HAP-1 (cell line): ENCODE data around the gene OR10G3.
"Not testable (repeated sequence)": the region's sequence is repeated elsewhere in the genome, so short reads cannot be mapped to it uniquely, and the experiment has no call there.

ENCODE experiments used
- DNase-seq, 2 experiments: peaks; one replicate each; pipeline ENCODE4 v3.0.0-alpha.2; 2016 to 2020; ENCODE audit warnings: low spot score in 2 of 2
- H3K27me3 ChIP-seq: fragments of 250-450 bp; sonication (Bioruptor Pico); 2 replicates; pipeline ENCODE4 v1.5.1; 2020; ENCODE audit warnings: low read depth, mild to moderate bottlenecking, moderate library complexity
- H3K36me3 ChIP-seq: fragments of 250-450 bp; sonication (Bioruptor Pico); replicated peaks from 2 replicates; pipeline ENCODE4 v1.5.1; 2020; ENCODE audit warnings: mild to moderate bottlenecking
- H3K4me1 ChIP-seq: fragments of 250-450 bp; sonication (Bioruptor Pico); 2 replicates; pipeline ENCODE4 v1.5.1; 2020; ENCODE audit warnings: mild to moderate bottlenecking
- H3K4me3 ChIP-seq: fragments of 250-450 bp; sonication (Bioruptor Pico); 2 replicates; pipeline ENCODE4 v1.5.1; 2020; ENCODE audit warnings: mild to moderate bottlenecking, moderate library complexity
- H3K9me3 ChIP-seq: fragments of 250-450 bp; sonication (Bioruptor Pico); 2 replicates; pipeline ENCODE4 v1.5.1; 2020; ENCODE audit warnings: mild to moderate bottlenecking, moderate library complexity
- in situ Hi-C: fragments of 300-500 bp; cut with MboI; formaldehyde crosslinking; loops from 3 replicates; pipeline ENCODE4 v1.14.3; 2020; ENCODE audit warnings: low sequenced_read_pairs, inconsistent platforms, mixed read lengths

Gene OR10G3

GRCh38 chr14:21544588-21544987 is 35.3 kb downstream of the OR10G3 start:
- in situ Hi-C loops, H3K36me3 ChIP-seq, H3K4me3 ChIP-seq, H3K27me3 ChIP-seq, H3K4me1 ChIP-seq, H3K9me3 ChIP-seq, DNase-seq: not testable (repeated sequence)

- no peak overlapping the region for H3K4me3 ChIP-seq
- no peaks in the 10 kb centered on the region for H3K36me3 ChIP-seq
- no peaks in the 10 kb centered on the region for H3K27me3 ChIP-seq
- DNase-seq, result no peak
- in situ Hi-C loops, result no loop called here
- H3K9me3 ChIP-seq, result peaks cover 3% of the 10 kb centered on the region; the same call in 1 of the 2 replicates
- H3K4me1 ChIP-seq, result peaks cover 10% of the 10 kb centered on the region
Measured at GRCh38 chr14:21543963-21544362, 35.9 kb downstream of the OR10G3 start.

- Histone ChIP-seq H3K4me1 (peaks cover 14% of the 10 kb centered on the region), H3K36me3 (no peaks in the 10 kb centered on the region), H3K4me3 (no peak overlapping the region), H3K27me3 (no peaks in the 10 kb centered on the region), H3K9me3 (peaks cover 3% of the 10 kb centered on the region; the same call in 1 of the 2 replicates)
- DNase-seq, result no peak
- in situ Hi-C loops, result no loop called here
Measured at GRCh38 chr14:21543521-21543960, 36.3 kb downstream of the OR10G3 start.

GRCh38 chr14:21541413-21542074 is 38.3 kb downstream of the OR10G3 start:
- Histone ChIP-seq H3K4me1 (peaks cover 24% of the 10 kb centered on the region), H3K36me3 (no peaks in the 10 kb centered on the region), H3K27me3 (no peaks in the 10 kb centered on the region), H3K9me3 (no peaks in the 10 kb centered on the region), H3K4me3 (no peak overlapping the region)
- no peak for DNase-seq
- in situ Hi-C loops, result no loop called here

GRCh38 chr14:21539189-21539940 is 40.5 kb downstream of the OR10G3 start:
- Histone ChIP-seq H3K27me3 (no peaks in the 10 kb centered on the region), H3K36me3 (no peaks in the 10 kb centered on the region), H3K9me3 (no peaks in the 10 kb centered on the region), H3K4me3 (no peak overlapping the region), H3K4me1 (peaks cover 35% of the 10 kb centered on the region)
- in situ Hi-C loops, result no loop called here
- DNase-seq, result peak; percentile 28 to 76

- peak; percentile 66 to 93 for DNase-seq
- Histone ChIP-seq H3K4me1 (peaks cover 37% of the 10 kb centered on the region), H3K4me3 (peak overlapping the region; percentile 37), H3K9me3 (no peaks in the 10 kb centered on the region), H3K36me3 (no peaks in the 10 kb centered on the region), H3K27me3 (no peaks in the 10 kb centered on the region)
- in situ Hi-C loops, result no loop called here
Measured at GRCh38 chr14:21537090-21537424, 42.8 kb downstream of the OR10G3 start.

GRCh38 chr14:21536418-21537089 is 43.3 kb downstream of the OR10G3 start:
- Histone ChIP-seq H3K36me3 (no peaks in the 10 kb centered on the region), H3K4me1 (peaks cover 37% of the 10 kb centered on the region), H3K27me3 (no peaks in the 10 kb centered on the region), H3K4me3 (peak overlapping the region; percentile 37), H3K9me3 (no peaks in the 10 kb centered on the region)
- in situ Hi-C loops, result no loop called here
- peak; percentile 37 to 52 for DNase-seq

- in situ Hi-C loops, result no loop called here
- Histone ChIP-seq H3K4me1 (peaks cover 37% of the 10 kb centered on the region), H3K27me3 (no peaks in the 10 kb centered on the region), H3K4me3 (peak overlapping the region; percentile 37), H3K36me3 (no peaks in the 10 kb centered on the region), H3K9me3 (no peaks in the 10 kb centered on the region)
- no peak for DNase-seq
Measured at GRCh38 chr14:21535545-21536417, 44.1 kb downstream of the OR10G3 start.

GRCh38 chr14:21534576-21534975 is 45.3 kb downstream of the OR10G3 start:
- in situ Hi-C loops, result no loop called here
- Histone ChIP-seq H3K9me3 (no peaks in the 10 kb centered on the region), H3K27me3 (no peaks in the 10 kb centered on the region), H3K36me3 (no peaks in the 10 kb centered on the region), H3K4me3 (no peak overlapping the region), H3K4me1 (peaks cover 33% of the 10 kb centered on the region)
- DNase-seq, result no peak

- Histone ChIP-seq H3K27me3 (no peaks in the 10 kb centered on the region), H3K9me3 (no peaks in the 10 kb centered on the region), H3K4me3 (no peak overlapping the region), H3K36me3 (no peaks in the 10 kb centered on the region), H3K4me1 (peaks cover 27% of the 10 kb centered on the region)
- in situ Hi-C loops, result no loop called here
- DNase-seq, result no peak
Measured at GRCh38 chr14:21533294-21533693, 46.6 kb downstream of the OR10G3 start.

- in situ Hi-C loops, result no loop called here
- Histone ChIP-seq H3K36me3 (peaks cover 3% of the 10 kb centered on the region; the same call in 1 of the 2 replicates), H3K9me3 (no peaks in the 10 kb centered on the region), H3K4me3 (no peak overlapping the region), H3K27me3 (no peaks in the 10 kb centered on the region), H3K4me1 (peaks cover 25% of the 10 kb centered on the region)
- DNase-seq, result no peak
Measured at GRCh38 chr14:21529515-21529914, 50.4 kb downstream of the OR10G3 start.

GRCh38 chr14:21528381-21529348 is 51.2 kb downstream of the OR10G3 start:
- H3K4me3 ChIP-seq, result no peak overlapping the region

More at GRCh38 chr14:21528381-21529348, 51.2 kb downstream of the OR10G3 start:
- H3K36me3 ChIP-seq, result peaks cover 10% of the 10 kb centered on the region
- in situ Hi-C loops, result no loop called here
- peaks cover 25% of the 10 kb centered on the region for H3K4me1 ChIP-seq
- no peak for DNase-seq
- no peaks in the 10 kb centered on the region for H3K27me3 ChIP-seq
- H3K9me3 ChIP-seq, result no peaks in the 10 kb centered on the region
